GM12878 (cell line): Measurements from ENCODE around the gene RRAS. TPM values are rescaled to one million over a fixed set of nuclear protein-coding genes. Genes with fewer than 3 reads are reported as not detected.
A peak's percentile ranks its signal among the peaks of the same experiment; 100 is the strongest.

Experiments used
- ATF2 ChIP-seq: IDR thresholded peaks from 2 replicates; pipeline ENCODE4 v1.6.1; 2012; ENCODE audit warnings: low read length, inconsistent platforms
- ATF7 ChIP-seq: fragments of 450-650 bp; IDR thresholded peaks from 2 replicates; pipeline ENCODE4 v1.6.1; 2016; ENCODE audit warnings: low read depth, mild to moderate bottlenecking
- BCL3 ChIP-seq: IDR thresholded peaks from 2 replicates; pipeline ENCODE4 v1.6.1; 2011; ENCODE audit warnings: borderline replicate concordance, low read depth, mild to moderate bottlenecking, moderate library complexity, low read length; ENCODE audit not compliant: insufficient read depth, poor library complexity, severe bottlenecking
- CEBPB ChIP-seq, 2 experiments: fragments of 150-350 bp in 1 of 2; IDR thresholded peaks; 2 replicates each; pipeline ENCODE4 v1.6.1; 2012 to 2014; ENCODE audit warnings: low read depth in 2 of 2, low read length in 2 of 2, borderline replicate concordance in 1 of 2, inconsistent platforms in 1 of 2
- CUX1 ChIP-seq: IDR thresholded peaks from 2 replicates; pipeline ENCODE4 v1.6.1; 2012; ENCODE audit warnings: improper control_type of control experiment, low read depth, low read length; ENCODE audit not compliant: insufficient replicate concordance
- EGR1 ChIP-seq, 2 experiments: IDR thresholded peaks; 1 replicate in 1 of 2; 2 replicates in 1 of 2; pipeline ENCODE4 v1.6.1; 2011 to 2012; ENCODE audit warnings: low read depth in 2 of 2, low read length in 2 of 2, borderline replicate concordance in 1 of 2, mild to moderate bottlenecking in 1 of 2, moderate library complexity in 1 of 2
- EZH2 ChIP-seq: IDR thresholded peaks from 2 replicates; pipeline ENCODE4 v1.6.1; 2012; ENCODE audit warnings: low read depth, mild to moderate bottlenecking, control low read depth, inconsistent platforms, low read length, borderline replicate concordance; ENCODE audit not compliant: control insufficient read depth
- HDAC6 ChIP-seq: fragments of 200-600 bp; sonication (generic); IDR thresholded peaks from one replicate; pipeline ENCODE4 v1.8.0; 2017; ENCODE audit warnings: antibody characterized with exemption; ENCODE audit not compliant: unreplicated experiment
- IRF4 ChIP-seq: IDR thresholded peaks from 2 replicates; pipeline ENCODE4 v1.6.1; 2011; ENCODE audit warnings: low read depth, low read length
- MXI1 ChIP-seq: fragments of 150-350 bp; IDR thresholded peaks from 2 replicates; pipeline ENCODE4 v1.6.1; 2011; ENCODE audit warnings: low read depth, mild to moderate bottlenecking, inconsistent platforms, low read length, improper control_type of control experiment
- NR2C2 ChIP-seq: IDR thresholded peaks from 2 replicates; pipeline ENCODE4 v1.6.1; 2011; ENCODE audit warnings: borderline replicate concordance, low read depth; ENCODE audit not compliant: control insufficient read depth, insufficient read length
- POLR2A ChIP-seq: IDR thresholded peaks from 2 replicates; pipeline ENCODE4 v1.6.1; 2011; ENCODE audit warnings: low read depth, mild to moderate bottlenecking, low read length
- RBBP5 ChIP-seq: fragments of 200-600 bp; sonication (generic); conservative IDR thresholded peaks from 2 replicates; pipeline ENCODE4 v1.6.1; 2016
- RCOR1 ChIP-seq: conservative IDR thresholded peaks from 2 replicates; pipeline ENCODE4 v1.6.1; 2012; ENCODE audit warnings: low read depth, low read length, improper control_type of control experiment
- STAT1 ChIP-seq: fragments of 450-650 bp; conservative IDR thresholded peaks from 2 replicates; pipeline ENCODE4 v1.6.1; 2014; ENCODE audit warnings: antibody characterized with exemption, mild to moderate bottlenecking
- TCF3 ChIP-seq: IDR thresholded peaks from 2 replicates; pipeline ENCODE4 v1.6.1; 2012; ENCODE audit warnings: low read depth, mild to moderate bottlenecking, low read length, borderline replicate concordance; ENCODE audit not compliant: insufficient read depth
- polyA plus RNA-seq, 11 experiments: library from polyadenylated mRNA; depleted of rRNA in 4 of 11; unstranded in 6 of 11; stranded (reverse) in 5 of 11; fragments of >200 nt; fragmentation: Nextera tagmentation in 4 of 11; fragmentation: Illumina TruSeq in 1 of 11; extraction: Ambion mirVana in 4 of 11; extraction: Trizol in 1 of 11; gene quantifications; 1 replicate in 1 of 11; 2 replicates in 10 of 11; pipeline versions ENCODE4 v1.2.1 to v1.2.3, GENCODE V29; 2011 to 2016; ENCODE audit warnings: inconsistent platforms in 2 of 11, missing spikeins in 2 of 11, low read depth in 1 of 11
- total RNA-seq, 4 experiments: library from RNA; depleted of rRNA in 3 of 4; stranded (reverse); fragments of >200 nt in 3 of 4; fragmentation: Illumina TruSeq in 1 of 4; extraction: Trizol in 1 of 4; gene quantifications; 2 replicates each; pipeline versions ENCODE4 v1.2.1 to v1.2.3, GENCODE V29; 2013 to 2021
- TF ChIP-seq, protein P1 (sequence below): fragments of 450-650 bp; IDR thresholded peaks from 2 replicates; pipeline ENCODE4 v1.6.1; 2017; ENCODE audit warnings: low read depth, mild to moderate bottlenecking, moderate library complexity
- TF ChIP-seq, protein P2 (sequence below): IDR thresholded peaks from 2 replicates; pipeline ENCODE4 v1.6.1; 2011; ENCODE audit warnings: low read depth, mild to moderate bottlenecking, low read length, moderate library complexity, borderline replicate concordance; ENCODE audit errors: extremely low read depth

The RRAS gene
- total and polyA plus RNA-seq, 10 of the 15 experiments (the other 5 are each of a cell fraction or from before 2014, with no cell fraction given), result 0.24 to 5.8 (median 1.8) TPM

DNA sequence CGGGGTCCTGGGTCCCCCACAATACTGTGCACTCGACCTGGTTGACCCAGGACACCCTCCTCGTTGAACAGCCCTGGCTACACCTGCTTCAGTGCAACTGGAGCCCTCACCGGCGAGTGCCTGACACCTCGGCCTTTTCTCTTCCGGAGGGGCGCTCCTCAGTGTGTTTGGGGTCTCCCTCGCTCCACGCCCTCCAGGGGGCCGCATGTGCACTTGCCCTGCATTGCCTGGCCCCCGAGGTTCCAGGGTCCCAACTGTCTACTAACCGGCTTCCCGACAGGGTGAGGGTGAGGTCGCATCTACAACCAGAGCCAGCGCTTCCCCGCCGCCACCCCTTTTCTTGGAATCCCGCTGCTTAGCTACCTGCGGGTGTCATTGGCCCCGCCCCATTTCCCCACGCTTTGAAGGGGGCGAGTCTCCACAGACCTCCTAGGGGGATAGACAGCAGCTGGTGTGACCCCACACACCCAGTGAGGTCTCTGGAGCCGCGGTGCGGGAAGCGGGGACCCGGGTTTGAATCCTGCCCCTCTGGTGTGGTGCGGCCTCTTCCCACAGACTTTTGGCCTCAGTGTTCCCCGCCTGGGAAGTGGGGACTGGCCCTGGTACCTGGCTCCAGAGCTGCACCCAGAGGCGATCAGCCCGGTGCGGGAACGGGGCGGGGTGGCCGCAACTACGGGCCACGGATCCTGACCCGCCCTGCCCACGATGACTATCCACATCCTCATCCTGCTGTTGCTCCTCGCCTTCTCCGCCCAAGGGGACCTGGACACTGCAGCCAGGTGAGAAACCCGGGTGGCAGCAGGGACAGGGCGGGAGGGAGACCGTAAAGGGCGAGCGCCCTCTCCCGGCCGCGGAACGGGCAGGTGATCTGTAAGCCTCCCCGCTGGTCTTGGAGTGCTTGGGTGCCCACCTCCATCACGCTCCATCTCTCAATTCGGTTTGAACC, 49.5 kb upstream of the RRAS start, which contains the start of gene ADM5 (continued):
- TF ChIP-seq CUX1, result no peak
- no peak for TF ChIP-seq NR2C2
- no peak for TF ChIP-seq RBBP5
- TF ChIP-seq HDAC6, result no peak
- TF ChIP-seq ATF2, result no peak
- no peak for TF ChIP-seq ATF7
- no peak for TF ChIP-seq RCOR1
- no peak for TF ChIP-seq EZH2
- TF ChIP-seq TCF3, result no peak
- TF ChIP-seq IRF4, result no peak
- peak; percentile 18 for TF ChIP-seq BCL3
- TF ChIP-seq CEBPB (IDR thresholded peaks at IDR 0.05; ENCODE audit: borderline replicate concordance in 1 of 2, low read depth in 2 of 2, low read length in 2 of 2), result no peak
- peak; percentile 69 for TF ChIP-seq POLR2A
- TF ChIP-seq STAT1, result no peak
- TF ChIP-seq MXI1, result no peak
- TF ChIP-seq, protein P1, sequence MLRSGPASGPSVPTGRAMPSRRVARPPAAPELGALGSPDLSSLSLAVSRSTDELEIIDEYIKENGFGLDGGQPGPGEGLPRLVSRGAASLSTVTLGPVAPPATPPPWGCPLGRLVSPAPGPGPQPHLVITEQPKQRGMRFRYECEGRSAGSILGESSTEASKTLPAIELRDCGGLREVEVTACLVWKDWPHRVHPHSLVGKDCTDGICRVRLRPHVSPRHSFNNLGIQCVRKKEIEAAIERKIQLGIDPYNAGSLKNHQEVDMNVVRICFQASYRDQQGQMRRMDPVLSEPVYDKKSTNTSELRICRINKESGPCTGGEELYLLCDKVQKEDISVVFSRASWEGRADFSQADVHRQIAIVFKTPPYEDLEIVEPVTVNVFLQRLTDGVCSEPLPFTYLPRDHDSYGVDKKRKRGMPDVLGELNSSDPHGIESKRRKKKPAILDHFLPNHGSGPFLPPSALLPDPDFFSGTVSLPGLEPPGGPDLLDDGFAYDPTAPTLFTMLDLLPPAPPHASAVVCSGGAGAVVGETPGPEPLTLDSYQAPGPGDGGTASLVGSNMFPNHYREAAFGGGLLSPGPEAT, result no peak
- no peak for TF ChIP-seq EGR1 (IDR thresholded peaks at IDR 0.05; ENCODE audit: borderline replicate concordance in 1 of 2, low read depth in 2 of 2, low read length in 2 of 2)
- TF ChIP-seq, protein P2, sequence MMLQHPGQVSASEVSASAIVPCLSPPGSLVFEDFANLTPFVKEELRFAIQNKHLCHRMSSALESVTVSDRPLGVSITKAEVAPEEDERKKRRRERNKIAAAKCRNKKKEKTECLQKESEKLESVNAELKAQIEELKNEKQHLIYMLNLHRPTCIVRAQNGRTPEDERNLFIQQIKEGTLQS, result no peak
